WTC11 (cell line): ENCODE results near the gene CD37.

Experiments used
- TF ChIP-seq, protein P1 (sequence below): sonication (generic); formaldehyde crosslinking; IDR thresholded peaks from 2 replicates; pipeline ENCODE4 v1.8.1; 2022; ENCODE audit warnings: low read depth, mild to moderate bottlenecking, moderate library complexity, missing genetic modification reagents, borderline replicate concordance
- TF ChIP-seq, protein P2 (sequence below): fragments of 200-600 bp; IDR thresholded peaks from 2 replicates; pipeline ENCODE4 v1.8.0; 2022; ENCODE audit warnings: antibody characterized with exemption

DNA sequence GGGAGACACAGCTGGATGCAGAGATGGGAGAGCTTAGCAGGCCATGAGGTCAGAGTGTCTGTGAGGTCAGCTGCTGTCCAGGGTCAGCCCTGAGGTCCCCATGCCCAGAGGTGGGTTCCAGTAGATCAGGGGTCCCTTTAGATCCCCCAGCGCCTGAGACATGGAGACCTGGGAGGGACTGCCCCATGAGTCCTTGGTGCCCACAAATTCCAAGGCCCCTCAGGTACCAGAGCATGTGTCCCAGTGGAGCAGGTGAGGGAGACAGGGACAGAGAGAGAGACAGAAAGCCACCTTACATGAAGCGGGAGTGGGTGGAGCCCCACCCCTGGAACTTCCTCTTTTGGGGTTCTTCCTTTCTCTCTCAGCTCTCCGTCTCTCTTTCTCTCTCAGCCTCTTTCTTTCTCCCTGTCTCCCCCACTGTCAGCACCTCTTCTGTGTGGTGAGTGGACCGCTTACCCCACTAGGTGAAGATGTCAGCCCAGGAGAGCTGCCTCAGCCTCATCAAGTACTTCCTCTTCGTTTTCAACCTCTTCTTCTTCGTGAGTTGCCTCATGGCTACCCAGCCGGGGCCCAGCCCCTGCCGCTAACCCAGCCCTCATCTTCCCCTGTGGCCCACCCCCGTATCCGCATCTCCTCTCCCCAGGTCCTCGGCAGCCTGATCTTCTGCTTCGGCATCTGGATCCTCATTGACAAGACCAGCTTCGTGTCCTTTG is at the start of gene CD37:
- TF ChIP-seq, protein P1, sequence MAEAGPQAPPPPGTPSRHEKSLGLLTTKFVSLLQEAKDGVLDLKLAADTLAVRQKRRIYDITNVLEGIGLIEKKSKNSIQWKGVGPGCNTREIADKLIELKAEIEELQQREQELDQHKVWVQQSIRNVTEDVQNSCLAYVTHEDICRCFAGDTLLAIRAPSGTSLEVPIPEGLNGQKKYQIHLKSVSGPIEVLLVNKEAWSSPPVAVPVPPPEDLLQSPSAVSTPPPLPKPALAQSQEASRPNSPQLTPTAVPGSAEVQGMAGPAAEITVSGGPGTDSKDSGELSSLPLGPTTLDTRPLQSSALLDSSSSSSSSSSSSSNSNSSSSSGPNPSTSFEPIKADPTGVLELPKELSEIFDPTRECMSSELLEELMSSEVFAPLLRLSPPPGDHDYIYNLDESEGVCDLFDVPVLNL (CRISPR knock-in tag): no peak
- TF ChIP-seq, protein P2, sequence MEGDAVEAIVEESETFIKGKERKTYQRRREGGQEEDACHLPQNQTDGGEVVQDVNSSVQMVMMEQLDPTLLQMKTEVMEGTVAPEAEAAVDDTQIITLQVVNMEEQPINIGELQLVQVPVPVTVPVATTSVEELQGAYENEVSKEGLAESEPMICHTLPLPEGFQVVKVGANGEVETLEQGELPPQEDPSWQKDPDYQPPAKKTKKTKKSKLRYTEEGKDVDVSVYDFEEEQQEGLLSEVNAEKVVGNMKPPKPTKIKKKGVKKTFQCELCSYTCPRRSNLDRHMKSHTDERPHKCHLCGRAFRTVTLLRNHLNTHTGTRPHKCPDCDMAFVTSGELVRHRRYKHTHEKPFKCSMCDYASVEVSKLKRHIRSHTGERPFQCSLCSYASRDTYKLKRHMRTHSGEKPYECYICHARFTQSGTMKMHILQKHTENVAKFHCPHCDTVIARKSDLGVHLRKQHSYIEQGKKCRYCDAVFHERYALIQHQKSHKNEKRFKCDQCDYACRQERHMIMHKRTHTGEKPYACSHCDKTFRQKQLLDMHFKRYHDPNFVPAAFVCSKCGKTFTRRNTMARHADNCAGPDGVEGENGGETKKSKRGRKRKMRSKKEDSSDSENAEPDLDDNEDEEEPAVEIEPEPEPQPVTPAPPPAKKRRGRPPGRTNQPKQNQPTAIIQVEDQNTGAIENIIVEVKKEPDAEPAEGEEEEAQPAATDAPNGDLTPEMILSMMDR: no peak
